SH-SY5Y (cell line): ENCODE results near the gene POLR1F.

Experiments
- GATA2 ChIP-seq: IDR thresholded peaks from 2 replicates; pipeline ENCODE4 v1.6.1; 2011; ENCODE audit warnings: mild to moderate bottlenecking, low read depth, low read length
- GATA3 ChIP-seq: IDR thresholded peaks from 2 replicates; pipeline ENCODE4 v1.6.1; 2011; ENCODE audit warnings: low read depth, mild to moderate bottlenecking, low read length, moderate library complexity

GRCh38 chr7:19674266-19674960, 34.4 kb downstream of the POLR1F start:
- TF ChIP-seq GATA3 (no peak), GATA2 (no peak)
